ENCODE measurements around the gene PLCB4.
A peak's percentile ranks its signal among the peaks of the same experiment; 100 is the strongest.

PLCB4 gene

GRCh38 chr20:9122571-9122970 is 53.7 kb downstream of the PLCB4 start:
- H3K4me3 ChIP-seq (replicated peaks; ENCODE audit: low read depth, low read length), result no peak overlapping the region
- no peak for DNase-seq (ENCODE audit: low read depth)
- no peak for TF ChIP-seq CTCF (IDR thresholded peaks at IDR 0.05; ENCODE audit: low read length, missing control alignments)

GRCh38 chr20:9126527-9126926 is 57.6 kb downstream of the PLCB4 start:
- no peak overlapping the region for H3K4me3 ChIP-seq (replicated peaks; ENCODE audit: low read depth, low read length)
- TF ChIP-seq CTCF (IDR thresholded peaks at IDR 0.05; ENCODE audit: low read length, missing control alignments), result no peak
- no peak for DNase-seq (ENCODE audit: low read depth)

GRCh38 chr20:9128568-9128967 is 59.7 kb downstream of the PLCB4 start:
- DNase-seq (ENCODE audit: low read depth), result no peak
- no peak for TF ChIP-seq CTCF (IDR thresholded peaks at IDR 0.05; ENCODE audit: low read length, missing control alignments)

GRCh38 chr20:9129756-9130155 is 60.9 kb downstream of the PLCB4 start:
- no peak overlapping the region for H3K4me3 ChIP-seq (replicated peaks; ENCODE audit: low read depth, low read length)
- no peak for DNase-seq (ENCODE audit: low read depth)
- TF ChIP-seq CTCF (IDR thresholded peaks at IDR 0.05; ENCODE audit: low read length, missing control alignments), result no peak

More at GRCh38 chr20:9128568-9128967, 59.7 kb downstream of the PLCB4 start:
- H3K4me3 ChIP-seq (replicated peaks; ENCODE audit: low read depth, low read length), result no peak overlapping the region

GRCh38 chr20:9130521-9130920 is 61.6 kb downstream of the PLCB4 start:
- peak; percentile 10 for DNase-seq (ENCODE audit: low read depth)
- no peak for TF ChIP-seq CTCF (IDR thresholded peaks at IDR 0.05; ENCODE audit: low read length, missing control alignments)
- H3K4me3 ChIP-seq (replicated peaks; ENCODE audit: low read depth, low read length), result no peak overlapping the region

- no peak for TF ChIP-seq CTCF (IDR thresholded peaks at IDR 0.05; ENCODE audit: low read length, missing control alignments)
- H3K4me3 ChIP-seq (replicated peaks; ENCODE audit: low read depth, low read length), result no peak overlapping the region
- DNase-seq (ENCODE audit: low read depth), result no peak
Observed at GRCh38 chr20:9131841-9132240, 63.0 kb downstream of the PLCB4 start.

DNA sequence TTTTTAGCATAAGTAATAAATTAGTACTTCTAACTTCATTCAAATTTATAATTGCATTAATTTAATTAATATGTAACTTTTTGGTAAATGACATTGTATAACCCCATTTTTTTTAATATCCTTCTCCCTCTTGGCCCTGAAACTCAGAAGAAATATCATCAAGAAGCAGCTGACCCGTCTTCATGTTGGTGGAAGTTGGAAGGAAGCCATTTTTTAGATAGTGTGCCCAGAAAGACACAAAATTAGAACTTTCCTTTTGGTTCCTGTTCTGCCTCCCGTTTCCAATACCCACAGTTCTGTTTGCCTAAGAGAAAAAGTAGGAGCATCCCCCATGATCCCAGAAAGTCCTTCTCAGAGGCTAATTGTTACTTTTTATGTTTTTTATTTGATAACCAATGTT is 65.5 kb downstream of the PLCB4 start:
- TF ChIP-seq CTCF (IDR thresholded peaks at IDR 0.05; ENCODE audit: low read length, missing control alignments), result no peak
- no peak for DNase-seq (ENCODE audit: low read depth)

More for the DNA sequence above, 65.5 kb downstream of the PLCB4 start:
- no peak overlapping the region for H3K4me3 ChIP-seq (replicated peaks; ENCODE audit: low read depth, low read length)

Data from fibroblast of pulmonary artery (primary cell).